Measurements from ENCODE around the gene TECPR1.

The TECPR1 gene

GRCh38 chr7:98165827-98166667 lies 86.0 kb downstream of the TECPR1 start:
- H3K4me3 ChIP-seq (ENCODE audit: low read length): no peak overlapping the region
- TF ChIP-seq CTCF (conservative IDR thresholded peaks at IDR 0.05; ENCODE audit: low read depth, low read length): peak; percentile 67
- DNase-seq (ENCODE audit: low read depth): no peak

Data from retinal pigment epithelial cell (primary cell).